WTC11 (cell line): ENCODE measurements around the gene PRSS57. TPM values are rescaled to one million over a fixed set of nuclear protein-coding genes. Genes with fewer than 3 reads are reported as not detected.

ENCODE experiments used
- ATAC-seq: fragments of 200-7000 bp; cut with Tn5 transposase; 2 replicates; pipeline ENCODE4 v1.10.0; 2021; ENCODE audit warnings: mild to moderate bottlenecking, moderate library complexity
- CTCF ChIA-PET: fragments of 300-600 bp; sonication (Branson Sonifier 250); formaldehyde crosslinking; loops from one replicate; lab custom pipeline; 2021; ENCODE audit warnings: antibody characterized with exemption; lab: Charles Lee
- POLR2A ChIA-PET: fragments of 350-600 bp; sonication (Branson Sonifier 250); formaldehyde crosslinking; loops from one replicate; lab custom pipeline; 2021; ENCODE audit warnings: antibody characterized with exemption; lab: Charles Lee
- DNase-seq: peaks from one replicate; pipeline ENCODE4 v3.0.0; 2021; ENCODE audit warnings: low spot score
- H3K27ac Mint-ChIP-seq: 2 replicates; pipeline ENCODE4 v1.8.0; 2021; ENCODE audit warnings: mixed read lengths
- H3K27me3 Mint-ChIP-seq: 2 replicates; pipeline ENCODE4 v1.8.0; 2021; ENCODE audit warnings: low read depth, mild to moderate bottlenecking, moderate library complexity, mixed read lengths
- H3K36me3 Mint-ChIP-seq: 2 replicates; pipeline ENCODE4 v1.8.0; 2021; ENCODE audit warnings: mixed read lengths
- H3K4me1 Mint-ChIP-seq: 2 replicates; pipeline ENCODE4 v1.8.0; 2022; ENCODE audit warnings: mixed read lengths
- H3K4me3 Mint-ChIP-seq: 2 replicates; pipeline ENCODE4 v1.8.0; 2021; ENCODE audit warnings: mild to moderate bottlenecking, moderate library complexity, mixed read lengths
- H3K9me3 Mint-ChIP-seq: 2 replicates; pipeline ENCODE4 v1.8.0; 2021; ENCODE audit warnings: mixed read lengths
- CREM ChIP-seq: sonication (generic); formaldehyde crosslinking; IDR thresholded peaks from 2 replicates; pipeline ENCODE4 v1.8.1; 2022; ENCODE audit warnings: mild to moderate bottlenecking, missing genetic modification reagents, moderate library complexity
- ELF4 ChIP-seq: sonication (generic); formaldehyde crosslinking; IDR thresholded peaks from 2 replicates; pipeline ENCODE4 v1.8.1; 2022; ENCODE audit warnings: low read depth, mild to moderate bottlenecking, moderate library complexity, missing genetic modification reagents
- FOXK1 ChIP-seq: sonication (generic); formaldehyde crosslinking; IDR thresholded peaks from 2 replicates; pipeline ENCODE4 v1.8.0; 2022; ENCODE audit warnings: mild to moderate bottlenecking, moderate library complexity, missing genetic modification reagents
- FOXP1 ChIP-seq: sonication (generic); formaldehyde crosslinking; IDR thresholded peaks from 2 replicates; pipeline ENCODE4 v1.8.0; 2022; ENCODE audit warnings: missing genetic modification reagents, mild to moderate bottlenecking, moderate library complexity, borderline replicate concordance
- FOXP4 ChIP-seq: sonication (generic); formaldehyde crosslinking; IDR thresholded peaks from 2 replicates; pipeline ENCODE4 v1.8.0; 2022; ENCODE audit warnings: mild to moderate bottlenecking, missing genetic modification reagents
- GABPB1 ChIP-seq: sonication (generic); formaldehyde crosslinking; IDR thresholded peaks from 2 replicates; pipeline ENCODE4 v1.8.1; 2023; ENCODE audit warnings: mild to moderate bottlenecking, missing genetic modification reagents
- IRF2 ChIP-seq: sonication (generic); formaldehyde crosslinking; IDR thresholded peaks from 2 replicates; pipeline ENCODE4 v1.8.0; 2022; ENCODE audit warnings: low read depth, missing genetic modification reagents, borderline replicate concordance
- NFATC4 ChIP-seq: fragments of 250-450 bp; sonication (Bioruptor Pico); IDR thresholded peaks from 2 replicates; pipeline ENCODE4 v1.9.0; 2021; ENCODE audit warnings: mild to moderate bottlenecking
- NFYB ChIP-seq: sonication (generic); formaldehyde crosslinking; conservative IDR thresholded peaks from 2 replicates; pipeline ENCODE4 v1.8.0; 2022; ENCODE audit warnings: low read depth, missing genetic modification reagents
- PREB ChIP-seq: sonication (generic); formaldehyde crosslinking; IDR thresholded peaks from 2 replicates; pipeline ENCODE4 v1.8.1; 2022; ENCODE audit warnings: mild to moderate bottlenecking, missing genetic modification reagents, moderate library complexity, borderline replicate concordance
- SMAD3 ChIP-seq: sonication (generic); formaldehyde crosslinking; IDR thresholded peaks from 2 replicates; pipeline ENCODE4 v1.8.0; 2022; ENCODE audit warnings: missing genetic modification reagents, mild to moderate bottlenecking, borderline replicate concordance
- SOX15 ChIP-seq: fragments of 250-450 bp; sonication (Bioruptor Pico); IDR thresholded peaks from 2 replicates; pipeline ENCODE4 v1.9.0; 2021; ENCODE audit warnings: mild to moderate bottlenecking
- TEAD1 ChIP-seq: sonication (generic); formaldehyde crosslinking; IDR thresholded peaks from 2 replicates; pipeline ENCODE4 v1.8.0; 2022; ENCODE audit warnings: mild to moderate bottlenecking, missing genetic modification reagents
- TEAD4 ChIP-seq: sonication (generic); formaldehyde crosslinking; IDR thresholded peaks from 2 replicates; pipeline ENCODE4 v1.8.0; 2022; ENCODE audit warnings: mild to moderate bottlenecking, missing genetic modification reagents
- TP53 ChIP-seq: sonication (generic); formaldehyde crosslinking; IDR thresholded peaks from 2 replicates; pipeline ENCODE4 v1.8.1; 2023; ENCODE audit warnings: mild to moderate bottlenecking, missing genetic modification reagents
- ZBTB21 ChIP-seq: sonication (generic); formaldehyde crosslinking; IDR thresholded peaks from 2 replicates; pipeline ENCODE4 v1.8.1; 2023; ENCODE audit warnings: mild to moderate bottlenecking, missing genetic modification reagents, borderline replicate concordance
- ZMAT4 ChIP-seq: fragments of 250-450 bp; sonication (Bioruptor Pico); IDR thresholded peaks from 2 replicates; pipeline ENCODE4 v1.9.0; 2021; ENCODE audit warnings: mild to moderate bottlenecking
- ZNF121 ChIP-seq: sonication (generic); formaldehyde crosslinking; IDR thresholded peaks from 2 replicates; pipeline ENCODE4 v1.8.0; 2023; ENCODE audit warnings: missing genetic modification reagents
- ZNF263 ChIP-seq: sonication (generic); formaldehyde crosslinking; IDR thresholded peaks from 2 replicates; pipeline ENCODE4 v1.8.1; 2022; ENCODE audit warnings: low read depth, mild to moderate bottlenecking, moderate library complexity, missing genetic modification reagents
- ZNF416 ChIP-seq: fragments of 250-450 bp; sonication (Bioruptor Pico); IDR thresholded peaks from 2 replicates; pipeline ENCODE4 v1.9.0; 2021; ENCODE audit warnings: mild to moderate bottlenecking, inconsistent platforms
- total RNA-seq: library from RNA; stranded (reverse); gene quantifications from 3 replicates; pipeline ENCODE4 v1.2.3, GENCODE V29; 2021
- TF ChIP-seq, protein P1 (sequence below): fragments of 250-450 bp; sonication (Bioruptor Pico); IDR thresholded peaks from 2 replicates; pipeline ENCODE4 v1.9.0; 2021; ENCODE audit warnings: mild to moderate bottlenecking
- TF ChIP-seq, protein P2 (sequence below): sonication (generic); formaldehyde crosslinking; IDR thresholded peaks from 2 replicates; pipeline ENCODE4 v1.8.1; 2022; ENCODE audit warnings: low read depth, missing genetic modification reagents, borderline replicate concordance

The PRSS57 gene
- total RNA-seq, 1 experiment from 2014 or later, result not detected

GRCh38 chr19:647566-648284 is 47.5 kb downstream of the PRSS57 start:
- CTCF ChIA-PET, result no interaction called here
- H3K36me3 Mint-ChIP-seq, result no peaks in the 10 kb centered on the region; the same call in 1 of the 2 replicates
- no peak overlapping the region for H3K4me3 Mint-ChIP-seq
- no peaks in the 10 kb centered on the region for H3K27me3 Mint-ChIP-seq
- no peak for DNase-seq
- no peaks in the 10 kb centered on the region for H3K9me3 Mint-ChIP-seq
- TF ChIP-seq TP53 (no peak), CREM (CRISPR knock-in tag) (no peak), ELF4 (CRISPR knock-in tag) (no peak), ZNF263 (no peak), TEAD4 (CRISPR knock-in tag) (no peak), ZNF416 (CRISPR knock-in tag) (no peak), FOXP4 (CRISPR knock-in tag) (no peak), ZNF121 (CRISPR knock-in tag) (no peak), GABPB1 (CRISPR knock-in tag) (no peak)
- TF ChIP-seq, protein P1, sequence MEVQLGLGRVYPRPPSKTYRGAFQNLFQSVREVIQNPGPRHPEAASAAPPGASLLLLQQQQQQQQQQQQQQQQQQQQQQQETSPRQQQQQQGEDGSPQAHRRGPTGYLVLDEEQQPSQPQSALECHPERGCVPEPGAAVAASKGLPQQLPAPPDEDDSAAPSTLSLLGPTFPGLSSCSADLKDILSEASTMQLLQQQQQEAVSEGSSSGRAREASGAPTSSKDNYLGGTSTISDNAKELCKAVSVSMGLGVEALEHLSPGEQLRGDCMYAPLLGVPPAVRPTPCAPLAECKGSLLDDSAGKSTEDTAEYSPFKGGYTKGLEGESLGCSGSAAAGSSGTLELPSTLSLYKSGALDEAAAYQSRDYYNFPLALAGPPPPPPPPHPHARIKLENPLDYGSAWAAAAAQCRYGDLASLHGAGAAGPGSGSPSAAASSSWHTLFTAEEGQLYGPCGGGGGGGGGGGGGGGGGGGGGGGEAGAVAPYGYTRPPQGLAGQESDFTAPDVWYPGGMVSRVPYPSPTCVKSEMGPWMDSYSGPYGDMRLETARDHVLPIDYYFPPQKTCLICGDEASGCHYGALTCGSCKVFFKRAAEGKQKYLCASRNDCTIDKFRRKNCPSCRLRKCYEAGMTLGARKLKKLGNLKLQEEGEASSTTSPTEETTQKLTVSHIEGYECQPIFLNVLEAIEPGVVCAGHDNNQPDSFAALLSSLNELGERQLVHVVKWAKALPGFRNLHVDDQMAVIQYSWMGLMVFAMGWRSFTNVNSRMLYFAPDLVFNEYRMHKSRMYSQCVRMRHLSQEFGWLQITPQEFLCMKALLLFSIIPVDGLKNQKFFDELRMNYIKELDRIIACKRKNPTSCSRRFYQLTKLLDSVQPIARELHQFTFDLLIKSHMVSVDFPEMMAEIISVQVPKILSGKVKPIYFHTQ (CRISPR knock-in tag), result no peak
- H3K27ac Mint-ChIP-seq, result no peak overlapping the region
- no peak for ATAC-seq
- H3K4me1 Mint-ChIP-seq, result no peaks in the 10 kb centered on the region
- POLR2A ChIA-PET, result no interaction called here

DNA sequence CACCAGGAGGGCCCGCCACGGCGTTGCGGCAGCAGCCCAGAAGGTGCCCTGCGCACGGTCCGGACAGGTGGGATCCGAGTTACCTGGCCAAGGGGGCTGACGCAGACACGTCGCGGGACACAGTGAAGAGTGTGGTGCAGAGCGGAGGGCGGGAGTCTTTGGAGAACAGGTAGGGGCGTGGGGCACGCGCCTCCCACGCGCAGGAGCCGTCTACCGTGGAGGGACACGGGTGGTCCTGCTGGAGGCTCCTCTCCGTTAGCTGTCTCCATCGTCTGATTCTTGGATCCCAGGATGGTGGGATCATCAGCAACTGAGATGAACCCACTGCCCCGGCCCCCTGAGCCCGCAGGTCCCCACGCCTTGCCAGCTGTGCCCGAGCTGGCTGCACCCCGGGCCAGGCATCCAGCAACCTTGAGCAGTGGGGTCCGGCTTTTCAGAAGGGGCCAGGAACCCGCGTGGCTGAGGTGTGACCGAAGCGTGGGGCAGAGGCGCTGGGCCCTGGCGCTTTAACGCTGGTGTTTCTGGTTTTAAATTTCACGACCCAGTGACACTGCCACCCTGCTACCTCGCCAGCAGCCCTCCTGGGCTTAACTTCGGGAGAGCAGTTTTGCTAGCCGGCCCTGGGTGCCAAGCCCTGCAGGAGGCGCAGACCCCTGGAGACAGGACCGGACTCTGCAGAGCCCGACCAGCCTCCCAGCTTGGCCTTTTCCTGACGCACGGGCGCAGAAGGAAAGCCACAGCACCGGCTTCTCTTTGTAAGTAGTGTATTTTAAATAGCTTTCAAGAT is 48.3 kb downstream of the PRSS57 start:
- no peak for TF ChIP-seq SMAD3 (CRISPR knock-in tag)
- no peak for TF ChIP-seq FOXK1 (CRISPR knock-in tag)
- TF ChIP-seq, protein P2, sequence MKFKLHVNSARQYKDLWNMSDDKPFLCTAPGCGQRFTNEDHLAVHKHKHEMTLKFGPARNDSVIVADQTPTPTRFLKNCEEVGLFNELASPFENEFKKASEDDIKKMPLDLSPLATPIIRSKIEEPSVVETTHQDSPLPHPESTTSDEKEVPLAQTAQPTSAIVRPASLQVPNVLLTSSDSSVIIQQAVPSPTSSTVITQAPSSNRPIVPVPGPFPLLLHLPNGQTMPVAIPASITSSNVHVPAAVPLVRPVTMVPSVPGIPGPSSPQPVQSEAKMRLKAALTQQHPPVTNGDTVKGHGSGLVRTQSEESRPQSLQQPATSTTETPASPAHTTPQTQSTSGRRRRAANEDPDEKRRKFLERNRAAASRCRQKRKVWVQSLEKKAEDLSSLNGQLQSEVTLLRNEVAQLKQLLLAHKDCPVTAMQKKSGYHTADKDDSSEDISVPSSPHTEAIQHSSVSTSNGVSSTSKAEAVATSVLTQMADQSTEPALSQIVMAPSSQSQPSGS, result no peak
- TF ChIP-seq PREB (CRISPR knock-in tag), result no peak
- no peak for TF ChIP-seq FOXP1
- TF ChIP-seq ZMAT4 (CRISPR knock-in tag), result no peak
- TF ChIP-seq TEAD1 (CRISPR knock-in tag), result no peak
- no peak for TF ChIP-seq ELF4 (CRISPR knock-in tag)
- no peak for TF ChIP-seq ZBTB21 (CRISPR knock-in tag)
- no peak for TF ChIP-seq IRF2 (CRISPR knock-in tag)
- TF ChIP-seq SOX15 (CRISPR knock-in tag), result no peak
- TF ChIP-seq NFATC4 (CRISPR knock-in tag), result no peak
- no peak for TF ChIP-seq NFYB (CRISPR knock-in tag)
- no peak for TF ChIP-seq TEAD4 (CRISPR knock-in tag)
- TF ChIP-seq ZNF416 (CRISPR knock-in tag), result no peak
- H3K27ac Mint-ChIP-seq, result no peak overlapping the region
- H3K4me3 Mint-ChIP-seq, result no peak overlapping the region
- no peaks in the 10 kb centered on the region; the same call in 1 of the 2 replicates for H3K36me3 Mint-ChIP-seq
- no peaks in the 10 kb centered on the region for H3K9me3 Mint-ChIP-seq
- H3K27me3 Mint-ChIP-seq, result no peaks in the 10 kb centered on the region
- ChIA-PET POLR2A (no interaction called here), CTCF (interaction anchor here (0.5 kb wide), 1 partner anchor 594 kb away, joined by 5 read pairs; no protein-coding TSS in a partner anchor)
- DNase-seq (no peak), ATAC-seq (no peak)
- H3K4me1 Mint-ChIP-seq, result no peaks in the 10 kb centered on the region
